H1 (cell line): ENCODE measurements around the gene RBP4. TPM values are rescaled to one million over a fixed set of nuclear protein-coding genes. Genes with fewer than 3 reads are reported as not detected.

Source experiments
- CTCF ChIA-PET: fragments of 300-600 bp; sonication (Branson Sonifier 250); formaldehyde crosslinking; loops from one replicate; lab custom pipeline; 2021; ENCODE audit not compliant: partially characterized antibody; lab: Charles Lee
- POLR2A ChIA-PET: fragments of 300-600 bp; sonication (Branson Sonifier 250); formaldehyde crosslinking; loops from one replicate; lab custom pipeline; 2021; ENCODE audit warnings: inconsistent platforms; ENCODE audit not compliant: partially characterized antibody; lab: Charles Lee
- DNase-seq, 2 experiments: peaks; one replicate each; pipeline versions ENCODE4 v3.0.0 to v3.0.0-alpha.2; 2010 to 2022; ENCODE audit warnings: low spot score in 2 of 2, low read depth in 1 of 2, mixed read lengths in 1 of 2
- FAIRE-seq: peaks from 2 replicates; lab custom pipeline; 2011; peaks lifted over from hg19 to GRCh38; lab: Jason Lieb, UNC
- H2AFZ ChIP-seq: 2 replicates; pipeline ENCODE4 v1.8.1; 2012; ENCODE audit warnings: low read length, inconsistent platforms
- H2AK5ac ChIP-seq: 2 replicates; pipeline ENCODE4 v1.6.1; 2013; ENCODE audit warnings: low read depth, low read length
- H2BK120ac ChIP-seq: replicated peaks from 2 replicates; pipeline ENCODE3; 2013; ENCODE audit warnings: low read depth, low read length, inconsistent platforms
- H2BK12ac ChIP-seq: 2 replicates; pipeline ENCODE4 v1.6.1; 2013; ENCODE audit warnings: low read depth, low read length
- H2BK15ac ChIP-seq: 2 replicates; pipeline ENCODE4 v1.6.1; 2013; ENCODE audit warnings: low read length
- H2BK20ac ChIP-seq: 2 replicates; pipeline ENCODE4 v1.6.1; 2013; ENCODE audit warnings: low read length
- H2BK5ac ChIP-seq: 2 replicates; pipeline ENCODE4 v1.6.1; 2013; ENCODE audit warnings: low read depth, low read length
- H3K14ac ChIP-seq: 2 replicates; pipeline ENCODE4 v1.6.1; 2013; ENCODE audit warnings: inconsistent platforms; ENCODE audit not compliant: insufficient read length
- H3K18ac ChIP-seq: 2 replicates; pipeline ENCODE4 v1.6.1; 2013; ENCODE audit warnings: low read length; ENCODE audit errors: extremely low read depth
- H3K23ac ChIP-seq: 2 replicates; pipeline ENCODE4 v1.6.1; 2013; ENCODE audit warnings: inconsistent platforms; ENCODE audit not compliant: insufficient read length
- H3K23me2 ChIP-seq: 2 replicates; pipeline ENCODE4 v1.6.1; 2013; ENCODE audit warnings: low read depth, low read length
- H3K27ac ChIP-seq: 2 replicates; pipeline ENCODE4 v1.6.1; 2011; ENCODE audit warnings: low read depth, low read length, inconsistent platforms
- H3K27me3 ChIP-seq, 4 experiments: replicated peaks in 1 of 4; 1 replicate in 1 of 4; 2 replicates in 3 of 4; pipeline versions ENCODE4 v1.6.1 to v1.8.1; 2011 to 2013; ENCODE audit warnings: low read length in 3 of 4, mild to moderate bottlenecking in 3 of 4, inconsistent platforms in 2 of 4, mixed read lengths in 2 of 4, moderate library complexity in 1 of 4; ENCODE audit not compliant: control insufficient read depth in 3 of 4, insufficient read depth in 3 of 4; ENCODE audit errors: extremely low read depth in 1 of 4
- H3K36me3 ChIP-seq, 4 experiments: 2 replicates each; pipeline versions ENCODE4 v1.6.1 to v1.8.1; 2011 to 2013; ENCODE audit warnings: mild to moderate bottlenecking in 4 of 4, low read length in 3 of 4, moderate library complexity in 2 of 4, control low read depth in 1 of 4, inconsistent platforms in 1 of 4; ENCODE audit not compliant: insufficient read depth in 4 of 4, control insufficient read depth in 2 of 4
- H3K4ac ChIP-seq: replicated peaks from 2 replicates; pipeline ENCODE3; 2013; ENCODE audit warnings: low read length, low read depth, mixed read lengths, inconsistent platforms; ENCODE audit not compliant: insufficient read length
- H3K4me1 ChIP-seq, 4 experiments: replicated peaks in 1 of 4; 1 replicate in 1 of 4; 2 replicates in 3 of 4; pipeline versions ENCODE4 v1.6.1 to v1.8.1; 2011 to 2013; ENCODE audit warnings: low read length in 3 of 4, inconsistent platforms in 2 of 4, mixed read lengths in 1 of 4; ENCODE audit not compliant: insufficient read depth in 4 of 4, control insufficient read depth in 3 of 4
- H3K4me2 ChIP-seq, 2 experiments: 2 replicates each; pipeline versions ENCODE4 v1.6.1 to v1.8.1; 2011 to 2013; ENCODE audit warnings: low read depth in 2 of 2, low read length in 2 of 2, control low read depth in 1 of 2, inconsistent platforms in 1 of 2, mild to moderate bottlenecking in 1 of 2; ENCODE audit not compliant: insufficient read depth in 1 of 2
- H3K4me3 ChIP-seq, 4 experiments: fragments of 200-600, 300-600 bp in 1 of 4; sonication (generic), shearing (Covaris generic), sonication (Bioruptor Twin) in 1 of 4; 2 replicates each; pipeline versions ENCODE4 v1.5.1 to v1.8.1; 2011 to 2016; ENCODE audit warnings: low read length in 4 of 4, low read depth in 3 of 4, control low read depth in 2 of 4, inconsistent platforms in 2 of 4, mild to moderate bottlenecking in 2 of 4, mixed read lengths in 1 of 4, moderate library complexity in 1 of 4; ENCODE audit not compliant: insufficient read depth in 2 of 4; ENCODE audit errors: extremely low read depth in 1 of 4
- H3K56ac ChIP-seq: replicated peaks from 2 replicates; pipeline ENCODE3; 2013; ENCODE audit warnings: low read depth, mild to moderate bottlenecking, mixed read lengths, low read length, inconsistent platforms; ENCODE audit not compliant: insufficient read length
- H3K79me1 ChIP-seq: 2 replicates; pipeline ENCODE4 v1.6.1; 2013; ENCODE audit warnings: low read depth, low read length, control low read depth
- H3K79me2 ChIP-seq, 2 experiments: 2 replicates each; pipeline versions ENCODE4 v1.6.1 to v1.8.1; 2012 to 2013; ENCODE audit warnings: low read length in 2 of 2, mild to moderate bottlenecking in 2 of 2, inconsistent platforms in 1 of 2; ENCODE audit not compliant: insufficient read depth in 2 of 2, control insufficient read depth in 1 of 2
- H3K9ac ChIP-seq, 4 experiments: replicated peaks in 1 of 4; 1 replicate in 1 of 4; 2 replicates in 3 of 4; pipeline versions ENCODE4 v1.6.1 to v1.8.1; 2011 to 2013; ENCODE audit warnings: low read depth in 3 of 4, low read length in 3 of 4, control low read depth in 2 of 4, mild to moderate bottlenecking in 2 of 4, moderate library complexity in 2 of 4, inconsistent platforms in 1 of 4; ENCODE audit errors: extremely low read depth in 1 of 4
- H3K9me3 ChIP-seq, 2 experiments: 2 replicates each; pipeline versions ENCODE4 v1.6.1 to v1.8.1; 2012 to 2013; ENCODE audit warnings: mild to moderate bottlenecking in 2 of 2, moderate library complexity in 2 of 2, control low read depth in 1 of 2, inconsistent platforms in 1 of 2, low read depth in 1 of 2, low read length in 1 of 2, mixed read lengths in 1 of 2; ENCODE audit not compliant: insufficient read depth in 2 of 2
- H4K20me1 ChIP-seq, 2 experiments: replicated peaks in 1 of 2; 2 replicates each; pipeline versions ENCODE3 to v1.8.1; 2011 to 2013; ENCODE audit warnings: inconsistent platforms in 2 of 2, low read length in 2 of 2, mild to moderate bottlenecking in 1 of 2; ENCODE audit not compliant: insufficient read depth in 2 of 2, control insufficient read depth in 1 of 2
- H4K5ac ChIP-seq: 2 replicates; pipeline ENCODE4 v1.6.1; 2013; ENCODE audit warnings: low read length, low read depth, mixed read lengths, inconsistent platforms; ENCODE audit not compliant: insufficient read length
- H4K8ac ChIP-seq: 2 replicates; pipeline ENCODE4 v1.8.0; 2013; ENCODE audit warnings: mild to moderate bottlenecking, moderate library complexity, low read length, inconsistent platforms; ENCODE audit not compliant: insufficient read depth; ENCODE audit errors: extremely low read depth
- H4K91ac ChIP-seq: replicated peaks from 2 replicates; pipeline ENCODE3; 2013; ENCODE audit warnings: low read length, mixed read lengths, inconsistent platforms; ENCODE audit not compliant: insufficient read length
- ASH2L ChIP-seq: fragments of 200-600, 300-600 bp; sonication (generic); IDR thresholded peaks from one replicate; pipeline ENCODE4 v1.7.1; 2017; ENCODE audit warnings: low read length
- KDM1A ChIP-seq: fragments of 200-600, 300-600 bp; sonication (generic); IDR thresholded peaks from 2 replicates; pipeline ENCODE4 v1.7.1; 2016; ENCODE audit warnings: mild to moderate bottlenecking, low read length, borderline replicate concordance
- TBP ChIP-seq: IDR thresholded peaks from 2 replicates; pipeline ENCODE4 v1.6.1; 2011; ENCODE audit warnings: low read depth, low read length, improper control_type of control experiment
- WGBS, 2 experiments: shearing (Covaris generic) in 1 of 2; methylation state at CpG; one replicate each; pipeline versions ENCODE4 v1.1.6 to v1.1.7; 2013 to 2015; ENCODE audit warnings: low lambda C conversion rate in 2 of 2, mixed read lengths in 2 of 2, inconsistent platforms in 1 of 2, low coverage in 1 of 2, missing lambda C conversion rate in 1 of 2; ENCODE audit not compliant: insufficient replicate concordance in 2 of 2, insufficient coverage in 1 of 2, insufficient read length in 1 of 2; ENCODE audit errors: extremely low coverage in 1 of 2, missing lambda C conversion rate in 1 of 2; 5-methylcytosine and 5-hydroxymethylcytosine counted together
- polyA plus RNA-seq, 7 experiments: library from polyadenylated mRNA; depleted of rRNA in 3 of 7; stranded (reverse) in 5 of 7; unstranded in 2 of 7; fragments of >200 nt in 5 of 7; fragments of 200-250 nt in 2 of 7; gene quantifications; 1 replicate in 5 of 7; 2 replicates in 1 of 7; 4 replicates in 1 of 7; pipeline versions ENCODE4 v1.2.1 to v1.2.3, GENCODE V29; 2011 to 2013; ENCODE audit warnings: missing spikeins in 2 of 7, mixed read lengths in 2 of 7
- total RNA-seq: library from RNA; stranded (reverse); fragmentation: NEBNext Ultra II Directional; extraction: Animal tissue kit (Norgen Biotek cat#: 25700); gene quantifications from 2 replicates; pipeline ENCODE4 v1.2.1, GENCODE V29; 2021

Gene RBP4
- total and polyA plus RNA-seq, 2 of the 8 experiments (the other 6 are each of a cell fraction or from before 2014, with no cell fraction given): 0.42 to 0.97 TPM

- Histone ChIP-seq H3K4me3 (no peak overlapping the region), H2BK5ac (no peak overlapping the region), H3K9ac (no peak overlapping the region), H2AK5ac (no peak overlapping the region), H4K20me1 (no peaks in the 10 kb centered on the region), H3K23me2 (peaks cover 7% of the 10 kb centered on the region; the same call in 1 of the 2 replicates), H3K23ac (no peak overlapping the region), H4K8ac (no peak overlapping the region), H3K79me1 (no peaks in the 10 kb centered on the region; the same call in 1 of the 2 replicates), H2BK20ac (no peak overlapping the region), H4K5ac (no peak overlapping the region), H3K4me1 (peaks cover 0 to 6% (median under 1%) of the 10 kb centered on the region in 4 experiments; a peak in 4 of 7 replicates), H2BK120ac (no peak overlapping the region), H2BK15ac (no peak overlapping the region), H3K79me2 (no peaks in the 10 kb centered on the region), H3K27me3 (peaks cover 27 to 40% (median 33%) of the 10 kb centered on the region in 4 experiments), H3K4me2 (no peak overlapping the region), H2AFZ (no peak overlapping the region), H4K91ac (no peak overlapping the region), H3K27ac (no peak overlapping the region), H3K9me3 (no peaks in the 10 kb centered on the region), H2BK12ac (no peak overlapping the region), H3K4ac (no peak overlapping the region), H3K56ac (no peak overlapping the region), H3K14ac (no peak overlapping the region), H3K36me3 (no peaks in the 10 kb centered on the region), H3K18ac (no peak overlapping the region)
- 93% methylated on average over 5 of the region's 5 CpGs; no CpG with 5 or more reads in 1 of the 2 experiments for whole genome bisulfite sequencing, 2 experiments
- ChIA-PET CTCF (interaction anchor here (1.0 to 2.1 kb wide), 3 partner anchors 27 to 323 kb away, joined by 3 to 5 read pairs (median 3); no protein-coding TSS in a partner anchor), POLR2A (no interaction called here)
- FAIRE-seq (no peak), DNase-seq (no peak)
- no peak for TF ChIP-seq TBP
- TF ChIP-seq ASH2L: no peak
- TF ChIP-seq KDM1A: no peak
Measured at GRCh38 chr10:93598157-93598556, 2.9 kb downstream of the RBP4 start.
